ENCODE measurements around the gene EPB41. TPM values are rescaled to one million over a fixed set of nuclear protein-coding genes. Genes with fewer than 3 reads are reported as not detected.

EPB41 gene
- polyA plus RNA-seq, 2 of the 4 experiments (the other 2 are of a cell fraction), result 4.9 to 12.8 TPM

DNA sequence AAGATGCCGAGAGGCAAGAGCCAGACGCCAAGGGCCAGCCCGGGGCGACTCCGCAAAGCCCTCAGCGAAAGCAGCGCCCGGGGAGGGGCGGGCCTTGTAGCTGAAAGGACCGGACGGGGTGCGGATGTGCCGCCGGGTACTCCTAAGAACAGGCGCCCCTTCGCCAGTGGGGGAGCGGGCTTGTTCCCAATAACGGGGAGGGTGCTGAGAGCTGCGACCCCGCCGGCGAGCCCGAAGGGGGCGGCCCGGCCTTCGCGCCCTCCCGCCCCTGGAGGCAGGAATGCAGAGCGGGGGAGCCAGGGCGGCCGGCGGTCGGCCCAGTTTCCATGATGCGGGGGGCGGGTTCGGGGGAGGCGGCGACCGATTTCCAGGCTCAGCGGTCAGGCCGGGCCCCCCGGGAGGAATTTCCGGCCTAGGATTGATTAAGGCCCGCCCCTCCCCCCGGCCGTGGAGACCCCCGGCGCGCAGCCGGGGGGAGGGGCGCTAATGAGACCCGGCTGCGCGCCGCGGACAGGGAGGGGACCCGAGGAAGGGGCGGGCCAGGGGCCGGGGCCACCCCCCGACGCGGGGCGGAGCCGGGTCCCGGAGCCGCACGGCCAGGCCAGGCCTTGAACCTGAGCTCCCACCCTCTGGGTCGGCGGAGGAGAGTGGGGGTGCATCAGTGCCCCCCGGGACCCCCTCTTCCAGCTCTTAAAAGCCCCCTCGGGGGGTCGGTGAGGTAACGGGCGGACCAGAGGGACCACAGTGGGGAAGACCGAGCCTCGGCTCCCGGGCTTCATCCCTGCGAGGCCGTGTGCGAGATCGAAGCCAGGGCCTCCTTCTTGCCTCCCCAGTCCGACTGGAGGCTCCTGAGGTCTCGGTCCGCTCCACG lies 210.2 kb downstream of the EPB41 start (continued):
- TF ChIP-seq MAZ (IDR thresholded peaks at IDR 0.05; ENCODE audit: borderline replicate concordance, low read depth, low read length) (no peak), ZNF302 (CRISPR knock-in tag; IDR thresholded peaks at IDR 0.05) (no peak), KDM5A (IDR thresholded peaks at IDR 0.05) (no peak), RFX5 (IDR thresholded peaks at IDR 0.05) (no peak), FOSL2 (IDR thresholded peaks at IDR 0.05) (no peak), FOSL2 (CRISPR knock-in tag; IDR thresholded peaks at IDR 0.05) (no peak), GATA3 (IDR thresholded peaks at IDR 0.05; ENCODE audit: borderline replicate concordance) (no peak), SMC3 (IDR thresholded peaks at IDR 0.05) (no peak), KDM1A (IDR thresholded peaks at IDR 0.05; ENCODE audit: low read depth) (0 out of 2 replicates have a peak, but pooled peaks have one; percentile 2), HOXB13 (CRISPR knock-in tag; IDR thresholded peaks at IDR 0.05; ENCODE audit: low read depth) (no peak), NR3C1 (IDR thresholded peaks at IDR 0.05) (no peak), HOXB5 (CRISPR knock-in tag; IDR thresholded peaks at IDR 0.05) (no peak)
- TF ChIP-seq, protein P1, sequence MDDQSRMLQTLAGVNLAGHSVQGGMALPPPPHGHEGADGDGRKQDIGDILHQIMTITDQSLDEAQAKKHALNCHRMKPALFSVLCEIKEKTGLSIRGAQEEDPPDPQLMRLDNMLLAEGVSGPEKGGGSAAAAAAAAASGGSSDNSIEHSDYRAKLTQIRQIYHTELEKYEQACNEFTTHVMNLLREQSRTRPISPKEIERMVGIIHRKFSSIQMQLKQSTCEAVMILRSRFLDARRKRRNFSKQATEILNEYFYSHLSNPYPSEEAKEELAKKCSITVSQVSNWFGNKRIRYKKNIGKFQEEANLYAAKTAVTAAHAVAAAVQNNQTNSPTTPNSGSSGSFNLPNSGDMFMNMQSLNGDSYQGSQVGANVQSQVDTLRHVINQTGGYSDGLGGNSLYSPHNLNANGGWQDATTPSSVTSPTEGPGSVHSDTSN (IDR thresholded peaks at IDR 0.05), result no peak
- TF ChIP-seq, protein P2, sequence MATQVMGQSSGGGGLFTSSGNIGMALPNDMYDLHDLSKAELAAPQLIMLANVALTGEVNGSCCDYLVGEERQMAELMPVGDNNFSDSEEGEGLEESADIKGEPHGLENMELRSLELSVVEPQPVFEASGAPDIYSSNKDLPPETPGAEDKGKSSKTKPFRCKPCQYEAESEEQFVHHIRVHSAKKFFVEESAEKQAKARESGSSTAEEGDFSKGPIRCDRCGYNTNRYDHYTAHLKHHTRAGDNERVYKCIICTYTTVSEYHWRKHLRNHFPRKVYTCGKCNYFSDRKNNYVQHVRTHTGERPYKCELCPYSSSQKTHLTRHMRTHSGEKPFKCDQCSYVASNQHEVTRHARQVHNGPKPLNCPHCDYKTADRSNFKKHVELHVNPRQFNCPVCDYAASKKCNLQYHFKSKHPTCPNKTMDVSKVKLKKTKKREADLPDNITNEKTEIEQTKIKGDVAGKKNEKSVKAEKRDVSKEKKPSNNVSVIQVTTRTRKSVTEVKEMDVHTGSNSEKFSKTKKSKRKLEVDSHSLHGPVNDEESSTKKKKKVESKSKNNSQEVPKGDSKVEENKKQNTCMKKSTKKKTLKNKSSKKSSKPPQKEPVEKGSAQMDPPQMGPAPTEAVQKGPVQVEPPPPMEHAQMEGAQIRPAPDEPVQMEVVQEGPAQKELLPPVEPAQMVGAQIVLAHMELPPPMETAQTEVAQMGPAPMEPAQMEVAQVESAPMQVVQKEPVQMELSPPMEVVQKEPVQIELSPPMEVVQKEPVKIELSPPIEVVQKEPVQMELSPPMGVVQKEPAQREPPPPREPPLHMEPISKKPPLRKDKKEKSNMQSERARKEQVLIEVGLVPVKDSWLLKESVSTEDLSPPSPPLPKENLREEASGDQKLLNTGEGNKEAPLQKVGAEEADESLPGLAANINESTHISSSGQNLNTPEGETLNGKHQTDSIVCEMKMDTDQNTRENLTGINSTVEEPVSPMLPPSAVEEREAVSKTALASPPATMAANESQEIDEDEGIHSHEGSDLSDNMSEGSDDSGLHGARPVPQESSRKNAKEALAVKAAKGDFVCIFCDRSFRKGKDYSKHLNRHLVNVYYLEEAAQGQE (IDR thresholded peaks at IDR 0.05), result no peak
- TF ChIP-seq, protein P3, sequence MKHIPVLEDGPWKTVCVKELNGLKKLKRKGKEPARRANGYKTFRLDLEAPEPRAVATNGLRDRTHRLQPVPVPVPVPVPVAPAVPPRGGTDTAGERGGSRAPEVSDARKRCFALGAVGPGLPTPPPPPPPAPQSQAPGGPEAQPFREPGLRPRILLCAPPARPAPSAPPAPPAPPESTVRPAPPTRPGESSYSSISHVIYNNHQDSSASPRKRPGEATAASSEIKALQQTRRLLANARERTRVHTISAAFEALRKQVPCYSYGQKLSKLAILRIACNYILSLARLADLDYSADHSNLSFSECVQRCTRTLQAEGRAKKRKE (CRISPR knock-in tag; IDR thresholded peaks at IDR 0.05; ENCODE audit: low read depth), result no peak

DNA sequence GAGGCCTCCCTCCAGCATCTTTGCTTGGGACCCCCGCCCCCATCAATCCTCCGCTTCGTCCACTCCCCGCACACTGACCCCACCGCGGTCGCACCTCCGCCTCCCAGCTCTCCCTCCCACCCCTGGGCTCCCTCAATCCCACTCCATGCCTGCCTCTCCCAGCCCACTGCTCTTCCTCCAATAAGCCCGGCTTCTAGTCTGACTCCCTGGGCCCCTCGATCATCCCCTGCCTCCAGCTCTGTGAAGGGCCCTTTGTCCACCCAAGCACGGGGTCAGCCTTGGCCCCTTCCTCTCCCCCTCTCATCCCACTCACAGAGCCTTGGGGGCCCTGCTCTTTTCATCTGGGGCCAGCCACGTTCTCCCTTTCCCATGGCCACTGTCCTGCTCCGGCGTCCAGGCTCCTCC lies 210.9 kb downstream of the EPB41 start:
- WGBS (ENCODE audit: missing lambda C conversion rate), result 98% methylated on average over 6 of the region's 14 CpGs
- peak overlapping the region; percentile 86 to 94; a peak in 5 of 6 replicates for H3K27ac ChIP-seq
- H3K4me1 ChIP-seq, result no peaks in the 10 kb centered on the region
- ChIA-PET POLR2A (no interaction called here), CTCF (interaction anchor here (0.5 to 1.3 kb wide), 4 partner anchors 10 to 18 kb away, joined by 3 to 4 read pairs (median 4); no protein-coding TSS in a partner anchor)
- DNase-seq (ENCODE audit: low read depth in 1 of 2, low spot score in 1 of 2), result no peak
- no peak for ATAC-seq
- FAIRE-seq, result no peak
- H3K4me2 ChIP-seq, result peak overlapping the region; percentile 97
- TF ChIP-seq MAFK (IDR thresholded peaks at IDR 0.05; ENCODE audit: partially characterized antibody) (no peak), HDAC2 (IDR thresholded peaks at IDR 0.05) (no peak), RNF2 (IDR thresholded peaks at IDR 0.05; ENCODE audit: borderline replicate concordance, low read depth) (no peak), FOSB (CRISPR knock-in tag; IDR thresholded peaks at IDR 0.05) (no peak), HOXB13 (CRISPR knock-in tag; IDR thresholded peaks at IDR 0.05; ENCODE audit: low read depth) (no peak), ZSCAN20 (CRISPR knock-in tag; IDR thresholded peaks at IDR 0.05) (no peak), EHF (CRISPR knock-in tag; IDR thresholded peaks at IDR 0.05) (no peak), RFX5 (IDR thresholded peaks at IDR 0.05) (no peak), EP300 (IDR thresholded peaks at IDR 0.05) (no peak), CHD4 (IDR thresholded peaks at IDR 0.05; ENCODE audit: borderline replicate concordance) (no peak), TFCP2L1 (CRISPR knock-in tag; IDR thresholded peaks at IDR 0.05) (no peak), HEYL (CRISPR knock-in tag; IDR thresholded peaks at IDR 0.05) (no peak), RARB (CRISPR knock-in tag; IDR thresholded peaks at IDR 0.05) (no peak), NR3C1 (IDR thresholded peaks at IDR 0.05) (no peak)
- TF ChIP-seq, protein P2 (IDR thresholded peaks at IDR 0.05), result no peak
- TF ChIP-seq, protein P4, sequence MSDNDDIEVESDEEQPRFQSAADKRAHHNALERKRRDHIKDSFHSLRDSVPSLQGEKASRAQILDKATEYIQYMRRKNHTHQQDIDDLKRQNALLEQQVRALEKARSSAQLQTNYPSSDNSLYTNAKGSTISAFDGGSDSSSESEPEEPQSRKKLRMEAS (IDR thresholded peaks at IDR 0.05), result no peak
- TF ChIP-seq, protein P3 (CRISPR knock-in tag; IDR thresholded peaks at IDR 0.05; ENCODE audit: low read depth), result no peak
- peak overlapping the region; percentile 83 for H3K4me3 ChIP-seq
- no peaks in the 10 kb centered on the region for H3K9me3 ChIP-seq

Measured in A549 (cell line).